Measurements from ENCODE around the gene IL13. TPM values are rescaled to one million over a fixed set of nuclear protein-coding genes. Genes with fewer than 3 reads are reported as not detected.

The IL13 gene
- not detected for total RNA-seq

- Histone ChIP-seq H3K36me3 (no peaks in the 10 kb centered on the region), H3K9me3 (no peaks in the 10 kb centered on the region), H3K4me1 (peaks cover 0 to 11% (median 3%) of the 10 kb centered on the region in 4 donors), H3K27me3 (peaks cover 0 to 5% of the 10 kb centered on the region in 2 donors), H3K27ac (no peak within 1 kb of the TSS), H3K4me3 (no peak within 1 kb of the TSS)
- no peak for DNase-seq
- TF ChIP-seq CTCF (IDR thresholded peaks at IDR 0.05) (no peak), POLR2A (IDR thresholded peaks at IDR 0.05) (no peak)
Observed at GRCh38 chr5:132657676-132658380, at the start of gene IL13. Gene IL13, plus strand, starts transcription at chr5:132658173. Its CDS starts 14 bp downstream, at chr5:132658187.

DNA sequence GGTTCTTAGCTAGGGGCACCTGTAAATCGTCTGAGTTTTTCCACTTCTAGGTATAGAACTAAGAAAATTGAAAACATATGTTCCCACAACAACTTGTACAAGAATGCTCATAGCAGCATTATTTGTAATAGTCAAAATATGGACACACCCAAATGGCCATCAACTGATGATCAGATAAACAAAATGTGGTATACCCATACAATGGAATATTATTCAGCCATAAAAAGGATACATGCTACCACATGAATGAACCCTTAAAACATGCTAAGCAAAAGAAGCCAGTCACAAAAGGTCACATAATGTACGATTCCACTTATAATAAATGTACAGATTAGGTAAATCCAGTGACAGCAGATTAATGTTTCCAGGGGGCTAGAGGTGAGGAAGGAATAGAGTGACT, 46.0 kb upstream of the IL13 start:
- Histone ChIP-seq H3K27ac (no peak overlapping the region), H3K27me3 (no peaks in the 10 kb centered on the region), H3K9me3 (no peaks in the 10 kb centered on the region), H3K4me1 (no peaks in the 10 kb centered on the region), H3K4me3 (no peak overlapping the region), H3K36me3 (peaks cover 0 to 86% (median 0%) of the 10 kb centered on the region in 3 donors)
- DNase-seq, result no peak
- TF ChIP-seq POLR2A (IDR thresholded peaks at IDR 0.05), result no peak
- no peak for TF ChIP-seq CTCF (IDR thresholded peaks at IDR 0.05)

- DNase-seq, result no peak
- no peak overlapping the region for H3K27ac ChIP-seq
- H3K27me3 ChIP-seq, result no peaks in the 10 kb centered on the region
- H3K4me3 ChIP-seq, result no peak overlapping the region
- H3K9me3 ChIP-seq, result no peaks in the 10 kb centered on the region
- peaks cover 0 to 89% (median 0%) of the 10 kb centered on the region in 3 donors for H3K36me3 ChIP-seq
- H3K4me1 ChIP-seq, result no peaks in the 10 kb centered on the region
- TF ChIP-seq CTCF (IDR thresholded peaks at IDR 0.05) (no peak), POLR2A (IDR thresholded peaks at IDR 0.05) (no peak)
Observed at GRCh38 chr5:132612846-132613245, 45.1 kb upstream of the IL13 start.

- no peak for TF ChIP-seq POLR2A (IDR thresholded peaks at IDR 0.05)
- no peak for TF ChIP-seq CTCF (IDR thresholded peaks at IDR 0.05)
- no peak for DNase-seq
- Histone ChIP-seq H3K9me3 (no peaks in the 10 kb centered on the region), H3K27ac (no peak overlapping the region), H3K36me3 (peaks cover 0 to 40% (median 0%) of the 10 kb centered on the region in 3 donors), H3K27me3 (no peaks in the 10 kb centered on the region), H3K4me3 (no peak overlapping the region), H3K4me1 (no peaks in the 10 kb centered on the region)
Observed at GRCh38 chr5:132621699-132622098, 36.3 kb upstream of the IL13 start.

DNA sequence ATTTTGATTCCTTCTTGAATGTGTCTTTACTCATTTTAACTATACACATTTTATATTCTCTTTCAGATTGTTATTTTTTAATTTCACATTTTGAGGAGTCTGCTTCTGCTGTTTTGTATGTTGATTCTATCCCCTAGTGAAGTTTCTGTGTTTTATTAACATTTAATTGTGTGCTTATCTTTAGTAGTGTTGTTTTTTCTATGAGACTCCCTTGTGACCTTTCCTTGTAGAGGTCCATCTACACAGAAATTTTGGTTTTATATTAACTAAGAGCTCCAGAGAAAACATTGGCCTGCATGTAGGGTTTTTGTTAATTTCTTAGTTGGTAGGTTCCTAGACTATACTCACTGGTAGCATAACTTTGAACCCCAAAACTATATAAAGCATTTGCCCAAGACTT, 35.4 kb upstream of the IL13 start:
- no peak for TF ChIP-seq POLR2A (IDR thresholded peaks at IDR 0.05)
- no peak for TF ChIP-seq CTCF (IDR thresholded peaks at IDR 0.05)
- no peak for DNase-seq
- no peak overlapping the region for H3K27ac ChIP-seq
- H3K4me1 ChIP-seq, result no peaks in the 10 kb centered on the region
- no peak overlapping the region for H3K4me3 ChIP-seq
- peaks cover 0 to 31% (median 0%) of the 10 kb centered on the region in 3 donors for H3K36me3 ChIP-seq
- H3K27me3 ChIP-seq, result no peaks in the 10 kb centered on the region
- H3K9me3 ChIP-seq, result no peaks in the 10 kb centered on the region
